ENCODE measurements around the gene SIX2. TPM values are rescaled to one million over a fixed set of nuclear protein-coding genes. Genes with fewer than 3 reads are reported as not detected.

SIX2 gene
- total RNA-seq, 1 donor from 2014 or later = 7.4 TPM

DNA sequence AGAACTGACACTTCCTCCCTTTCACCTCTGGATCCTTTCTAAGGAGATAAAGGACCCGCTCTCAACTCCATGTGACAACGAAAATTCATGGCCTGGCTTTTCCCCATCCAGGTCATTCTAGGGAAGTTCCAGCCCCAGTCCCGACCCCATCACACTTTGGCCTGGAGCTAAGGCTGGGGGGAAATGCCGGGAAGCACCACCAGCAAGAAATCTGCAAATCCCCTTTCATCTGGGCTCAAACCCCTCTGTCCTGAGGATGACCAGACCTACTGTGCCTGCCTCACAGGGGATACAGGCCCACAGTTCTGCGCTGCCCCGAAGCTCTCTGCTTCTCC, 1.3 kb downstream of the SIX2 start:
- peaks cover 19% of the 10 kb centered on the region for H3K36me3 Mint-ChIP-seq (ENCODE audit: low read depth, unreplicated experiment)
- Histone ChIP-seq H4K20me1 (ENCODE audit: insufficient read depth, low read length) (peaks cover 11% of the 10 kb centered on the region), H3K36me3 (ENCODE audit: insufficient read depth, low read length) (no peaks in the 10 kb centered on the region), H2AFZ (ENCODE audit: low read depth, low read length) (no peak overlapping the region), H3K4me1 (ENCODE audit: insufficient read depth, low read length) (peaks cover 19% of the 10 kb centered on the region), H3K9me3 (ENCODE audit: insufficient read depth, low read depth, low read length) (peaks cover 11% of the 10 kb centered on the region), H3K27ac (ENCODE audit: low read depth, low read length) (no peak overlapping the region), H3K4me2 (ENCODE audit: low read length) (peak overlapping the region; percentile 94), H3K27me3 (ENCODE audit: insufficient read depth, low read length) (peaks cover 92% of the 10 kb centered on the region), H3K9ac (ENCODE audit: low read length) (peak overlapping the region; percentile 17), H3K4me3 (ENCODE audit: insufficient read depth, low read depth, low read length) (peak overlapping the region; percentile 10), H3K79me2 (ENCODE audit: insufficient read depth, low read length) (no peaks in the 10 kb centered on the region)
- peaks cover 10% of the 10 kb centered on the region for H3K9me3 Mint-ChIP-seq (ENCODE audit: unreplicated experiment)
- H3K4me1 Mint-ChIP-seq (ENCODE audit: low read depth, unreplicated experiment) = peaks cover 14% of the 10 kb centered on the region
- peaks cover 70% of the 10 kb centered on the region for H3K27me3 Mint-ChIP-seq (ENCODE audit: low read depth, unreplicated experiment)
- peak overlapping the region; percentile 87 for H3K4me3 Mint-ChIP-seq (ENCODE audit: unreplicated experiment)
- peak overlapping the region; percentile 34 for H3K27ac Mint-ChIP-seq (ENCODE audit: unreplicated experiment)
- TF ChIP-seq EZH2 (IDR thresholded peaks at IDR 0.05; ENCODE audit: insufficient read depth, low read length) = no peak
- no peak for FAIRE-seq
- DNase-seq (ENCODE audit: low read depth) = no peak

DNA sequence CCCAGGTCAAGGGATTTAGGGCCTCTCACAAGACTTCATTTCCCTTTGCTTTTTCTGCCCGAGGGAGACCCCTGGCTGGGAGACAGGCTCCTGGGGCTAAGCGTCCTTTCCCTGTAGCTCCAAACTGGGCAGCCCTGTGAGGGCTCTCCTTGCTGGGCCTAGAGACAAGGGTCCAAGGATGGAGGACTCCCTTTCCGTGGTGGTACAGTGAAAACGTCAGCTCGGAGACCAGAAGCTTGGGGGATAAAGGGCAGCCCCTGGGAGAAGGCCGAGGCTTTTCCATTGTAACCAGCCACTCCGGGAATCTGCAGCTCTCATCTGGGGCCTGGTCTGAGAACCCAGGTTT, 2.3 kb downstream of the SIX2 start:
- peaks cover 16% of the 10 kb centered on the region for H3K36me3 Mint-ChIP-seq (ENCODE audit: low read depth, unreplicated experiment)
- peak overlapping the region; percentile 87 for H3K4me3 Mint-ChIP-seq (ENCODE audit: unreplicated experiment)
- no peak for DNase-seq (ENCODE audit: low read depth)
- H3K4me1 Mint-ChIP-seq (ENCODE audit: low read depth, unreplicated experiment) = peaks cover 12% of the 10 kb centered on the region
- H4K20me1 ChIP-seq (ENCODE audit: insufficient read depth, low read length) = peaks cover 13% of the 10 kb centered on the region
- peaks cover 91% of the 10 kb centered on the region for H3K27me3 ChIP-seq (ENCODE audit: insufficient read depth, low read length)
- H2AFZ ChIP-seq (ENCODE audit: low read depth, low read length) = no peak overlapping the region
- FAIRE-seq = no peak
- peak overlapping the region; percentile 94 for H3K4me2 ChIP-seq (ENCODE audit: low read length)
- peaks cover 69% of the 10 kb centered on the region for H3K27me3 Mint-ChIP-seq (ENCODE audit: low read depth, unreplicated experiment)
- H3K36me3 ChIP-seq (ENCODE audit: insufficient read depth, low read length) = no peaks in the 10 kb centered on the region
- H3K79me2 ChIP-seq (ENCODE audit: insufficient read depth, low read length) = no peaks in the 10 kb centered on the region
- TF ChIP-seq EZH2 (IDR thresholded peaks at IDR 0.05; ENCODE audit: insufficient read depth, low read length) = no peak
- TF ChIP-seq, protein P1, sequence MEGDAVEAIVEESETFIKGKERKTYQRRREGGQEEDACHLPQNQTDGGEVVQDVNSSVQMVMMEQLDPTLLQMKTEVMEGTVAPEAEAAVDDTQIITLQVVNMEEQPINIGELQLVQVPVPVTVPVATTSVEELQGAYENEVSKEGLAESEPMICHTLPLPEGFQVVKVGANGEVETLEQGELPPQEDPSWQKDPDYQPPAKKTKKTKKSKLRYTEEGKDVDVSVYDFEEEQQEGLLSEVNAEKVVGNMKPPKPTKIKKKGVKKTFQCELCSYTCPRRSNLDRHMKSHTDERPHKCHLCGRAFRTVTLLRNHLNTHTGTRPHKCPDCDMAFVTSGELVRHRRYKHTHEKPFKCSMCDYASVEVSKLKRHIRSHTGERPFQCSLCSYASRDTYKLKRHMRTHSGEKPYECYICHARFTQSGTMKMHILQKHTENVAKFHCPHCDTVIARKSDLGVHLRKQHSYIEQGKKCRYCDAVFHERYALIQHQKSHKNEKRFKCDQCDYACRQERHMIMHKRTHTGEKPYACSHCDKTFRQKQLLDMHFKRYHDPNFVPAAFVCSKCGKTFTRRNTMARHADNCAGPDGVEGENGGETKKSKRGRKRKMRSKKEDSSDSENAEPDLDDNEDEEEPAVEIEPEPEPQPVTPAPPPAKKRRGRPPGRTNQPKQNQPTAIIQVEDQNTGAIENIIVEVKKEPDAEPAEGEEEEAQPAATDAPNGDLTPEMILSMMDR (IDR thresholded peaks at IDR 0.05; ENCODE audit: insufficient read depth, low read depth, low read length) = no peak
- H3K4me3 ChIP-seq (ENCODE audit: insufficient read depth, low read depth, low read length) = no peak overlapping the region
- H3K9me3 Mint-ChIP-seq (ENCODE audit: unreplicated experiment) = peaks cover 10% of the 10 kb centered on the region
- H3K9me3 ChIP-seq (ENCODE audit: insufficient read depth, low read depth, low read length) = peaks cover 11% of the 10 kb centered on the region
- no peak overlapping the region for H3K27ac Mint-ChIP-seq (ENCODE audit: unreplicated experiment)
- H3K27ac ChIP-seq (ENCODE audit: low read depth, low read length) = no peak overlapping the region
- H3K4me1 ChIP-seq (ENCODE audit: insufficient read depth, low read length) = peaks cover 19% of the 10 kb centered on the region
- H3K9ac ChIP-seq (ENCODE audit: low read length) = no peak overlapping the region

DNA sequence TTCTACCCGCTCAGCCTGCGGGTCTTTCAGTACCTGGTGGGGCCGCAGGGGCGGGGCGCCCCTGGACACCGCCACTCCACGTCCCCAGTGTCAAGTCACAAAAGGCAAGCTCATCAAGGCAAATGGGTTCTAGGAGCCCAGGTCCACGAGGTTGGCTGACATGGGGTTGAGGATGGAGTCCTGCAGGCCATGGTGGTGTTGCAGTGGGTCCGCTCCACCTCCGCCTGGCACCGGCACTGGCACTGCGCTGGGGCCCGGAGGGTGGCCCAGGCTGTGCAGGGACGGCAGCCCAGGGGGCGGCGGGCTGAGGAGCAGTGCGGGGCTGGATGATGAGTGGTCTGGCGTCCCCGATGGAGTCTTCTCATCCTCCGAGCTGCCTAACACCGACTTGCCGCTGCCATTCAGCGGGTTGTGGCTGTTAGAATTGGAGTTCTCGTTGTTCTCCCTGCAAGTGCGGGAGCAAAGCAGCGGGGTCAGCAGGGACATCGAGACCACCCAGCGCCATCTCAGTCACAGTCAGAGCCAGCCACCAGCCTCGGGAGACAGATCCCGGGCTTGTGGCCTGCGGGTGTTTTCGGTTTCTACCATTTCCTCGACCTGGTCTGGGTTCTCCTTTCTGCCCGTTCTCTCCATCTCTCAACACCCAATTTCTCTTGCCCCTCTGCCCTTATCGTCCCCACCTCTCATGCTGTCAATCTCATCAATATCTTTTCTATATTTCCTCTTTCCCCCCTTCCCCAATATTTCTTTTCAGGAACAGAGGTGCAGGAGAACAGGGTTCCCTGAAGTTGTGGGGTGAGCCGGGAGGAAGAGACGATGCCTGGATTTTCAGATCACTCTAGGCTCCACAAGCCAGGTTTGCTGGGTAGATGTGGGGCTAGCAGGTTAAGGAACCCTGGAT, 3.0 kb downstream of the SIX2 start:
- no peaks in the 10 kb centered on the region for H3K79me2 ChIP-seq (ENCODE audit: insufficient read depth, low read length)
- no peak overlapping the region for H3K4me2 ChIP-seq (ENCODE audit: low read length)
- peak overlapping the region; percentile 26 for H2AFZ ChIP-seq (ENCODE audit: low read depth, low read length)
- no peak for DNase-seq (ENCODE audit: low read depth)
- peaks cover 11% of the 10 kb centered on the region for H3K9me3 ChIP-seq (ENCODE audit: insufficient read depth, low read depth, low read length)
- no peaks in the 10 kb centered on the region for H3K36me3 ChIP-seq (ENCODE audit: insufficient read depth, low read length)
- Mint-ChIP-seq H3K9me3 (ENCODE audit: unreplicated experiment) (peaks cover 10% of the 10 kb centered on the region), H3K4me3 (ENCODE audit: unreplicated experiment) (peak overlapping the region; percentile 87), H3K4me1 (ENCODE audit: low read depth, unreplicated experiment) (peaks cover 11% of the 10 kb centered on the region), H3K27me3 (ENCODE audit: low read depth, unreplicated experiment) (peaks cover 70% of the 10 kb centered on the region), H3K36me3 (ENCODE audit: low read depth, unreplicated experiment) (peaks cover 14% of the 10 kb centered on the region), H3K27ac (ENCODE audit: unreplicated experiment) (no peak overlapping the region)
- no peak overlapping the region for H3K9ac ChIP-seq (ENCODE audit: low read length)
- FAIRE-seq = no peak
- H4K20me1 ChIP-seq (ENCODE audit: insufficient read depth, low read length) = peaks cover 13% of the 10 kb centered on the region
- H3K27ac ChIP-seq (ENCODE audit: low read depth, low read length) = no peak overlapping the region
- no peak for TF ChIP-seq EZH2 (IDR thresholded peaks at IDR 0.05; ENCODE audit: insufficient read depth, low read length)
- TF ChIP-seq, protein P1 (IDR thresholded peaks at IDR 0.05; ENCODE audit: insufficient read depth, low read depth, low read length) = no peak
- H3K4me3 ChIP-seq (ENCODE audit: insufficient read depth, low read depth, low read length) = no peak overlapping the region
- peaks cover 91% of the 10 kb centered on the region for H3K27me3 ChIP-seq (ENCODE audit: insufficient read depth, low read length)
- peaks cover 23% of the 10 kb centered on the region for H3K4me1 ChIP-seq (ENCODE audit: insufficient read depth, low read length)
